Upper lobe of left lung (tissue), 4 donors: ENCODE measurements around the gene FBXO41.

Source experiments
- EP300 ChIP-seq, 4 donors: sonication (generic); formaldehyde crosslinking; IDR thresholded peaks; one replicate each; pipeline ENCODE4 v1.5.1; 2017; ENCODE audit warnings: antibody characterized with exemption in 4 of 4, control low read depth in 2 of 4
- POLR2AphosphoS5 ChIP-seq, 2 donors: sonication (generic); formaldehyde crosslinking; IDR thresholded peaks; one replicate each; pipeline ENCODE4 v1.5.1; 2017; ENCODE audit warnings: antibody characterized with exemption in 2 of 2
- TF ChIP-seq, protein P1 (sequence below), 6 experiments: fragments of 450-650 bp in 4 of 6; fragments of 200-600 bp in 2 of 6; sonication (generic) in 2 of 6; IDR thresholded peaks; one replicate each; pipeline ENCODE4 v1.5.1; 2016 to 2019; ENCODE audit warnings: antibody characterized with exemption in 6 of 6

DNA sequence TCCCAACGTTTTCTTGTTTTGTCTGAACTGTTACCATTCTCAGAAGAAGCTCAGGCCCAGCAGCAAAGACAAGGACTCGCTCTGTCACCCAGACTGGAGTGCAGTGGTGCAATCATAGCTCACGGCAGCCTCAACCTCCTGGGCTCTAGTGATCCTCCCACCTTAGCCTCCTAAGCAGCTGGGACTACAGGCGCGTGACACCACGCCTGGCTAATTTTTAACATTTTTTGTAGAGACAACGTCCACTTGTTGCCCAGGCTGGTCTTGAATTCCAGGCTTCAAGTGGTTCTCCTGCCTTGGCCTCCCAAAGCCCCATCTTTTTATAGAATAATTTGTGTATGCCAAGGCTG, 72.2 kb downstream of the FBXO41 start:
- TF ChIP-seq, protein P1, sequence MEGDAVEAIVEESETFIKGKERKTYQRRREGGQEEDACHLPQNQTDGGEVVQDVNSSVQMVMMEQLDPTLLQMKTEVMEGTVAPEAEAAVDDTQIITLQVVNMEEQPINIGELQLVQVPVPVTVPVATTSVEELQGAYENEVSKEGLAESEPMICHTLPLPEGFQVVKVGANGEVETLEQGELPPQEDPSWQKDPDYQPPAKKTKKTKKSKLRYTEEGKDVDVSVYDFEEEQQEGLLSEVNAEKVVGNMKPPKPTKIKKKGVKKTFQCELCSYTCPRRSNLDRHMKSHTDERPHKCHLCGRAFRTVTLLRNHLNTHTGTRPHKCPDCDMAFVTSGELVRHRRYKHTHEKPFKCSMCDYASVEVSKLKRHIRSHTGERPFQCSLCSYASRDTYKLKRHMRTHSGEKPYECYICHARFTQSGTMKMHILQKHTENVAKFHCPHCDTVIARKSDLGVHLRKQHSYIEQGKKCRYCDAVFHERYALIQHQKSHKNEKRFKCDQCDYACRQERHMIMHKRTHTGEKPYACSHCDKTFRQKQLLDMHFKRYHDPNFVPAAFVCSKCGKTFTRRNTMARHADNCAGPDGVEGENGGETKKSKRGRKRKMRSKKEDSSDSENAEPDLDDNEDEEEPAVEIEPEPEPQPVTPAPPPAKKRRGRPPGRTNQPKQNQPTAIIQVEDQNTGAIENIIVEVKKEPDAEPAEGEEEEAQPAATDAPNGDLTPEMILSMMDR (IDR thresholded peaks at IDR 0.05), result no peak
- TF ChIP-seq EP300 (IDR thresholded peaks at IDR 0.05) (no peak), POLR2AphosphoS5 (IDR thresholded peaks at IDR 0.05) (no peak)
